Ishikawa (cell line): Measurements from ENCODE around the gene TBPL2.

Source experiments
- CEBPB ChIP-seq: IDR thresholded peaks from 2 replicates; pipeline ENCODE4 v1.6.1; 2012
- CREB1 ChIP-seq: IDR thresholded peaks from 2 replicates; pipeline ENCODE4 v1.6.1; 2012; ENCODE audit warnings: low read depth
- EGR1 ChIP-seq: IDR thresholded peaks from 2 replicates; pipeline ENCODE4 v1.6.1; 2012
- EP300 ChIP-seq: IDR thresholded peaks from 2 replicates; pipeline ENCODE4 v1.6.1; 2012; ENCODE audit warnings: borderline replicate concordance
- FOXM1 ChIP-seq: IDR thresholded peaks from 2 replicates; pipeline ENCODE4 v1.6.1; 2012; ENCODE audit warnings: low read depth, borderline replicate concordance
- MAX ChIP-seq: IDR thresholded peaks from 2 replicates; pipeline ENCODE4 v1.6.1; 2012
- NFIC ChIP-seq: IDR thresholded peaks from 2 replicates; pipeline ENCODE4 v1.6.1; 2012
- RAD21 ChIP-seq: IDR thresholded peaks from 2 replicates; pipeline ENCODE4 v1.6.1; 2012; ENCODE audit warnings: low read depth
- REST ChIP-seq: IDR thresholded peaks from 2 replicates; pipeline ENCODE4 v1.6.1; 2012; ENCODE audit warnings: low read depth, mild to moderate bottlenecking
- TAF1 ChIP-seq: IDR thresholded peaks from 2 replicates; pipeline ENCODE4 v1.6.1; 2012; ENCODE audit warnings: low read depth, mild to moderate bottlenecking
- TCF12 ChIP-seq: IDR thresholded peaks from 2 replicates; pipeline ENCODE4 v1.6.1; 2012; ENCODE audit warnings: low read depth
- TEAD4 ChIP-seq: IDR thresholded peaks from 2 replicates; pipeline ENCODE4 v1.6.1; 2012
- YY1 ChIP-seq: IDR thresholded peaks from 2 replicates; pipeline ENCODE4 v1.6.1; 2012; ENCODE audit warnings: low read depth
- ZBTB7A ChIP-seq: IDR thresholded peaks from 2 replicates; pipeline ENCODE4 v1.6.1; 2012; ENCODE audit warnings: low read depth
- TF ChIP-seq, protein P1 (sequence below): IDR thresholded peaks from 2 replicates; pipeline ENCODE4 v1.6.1; 2012

TBPL2 gene

GRCh38 chr14:55436931-55437330 is 3.5 kb downstream of the TBPL2 start:
- no peak for TF ChIP-seq REST
- TF ChIP-seq TAF1 = no peak
- TF ChIP-seq EGR1 = no peak
- no peak for TF ChIP-seq MAX
- no peak for TF ChIP-seq FOXM1
- TF ChIP-seq CEBPB = no peak
- TF ChIP-seq NFIC = no peak
- TF ChIP-seq TCF12 = no peak
- no peak for TF ChIP-seq CREB1
- no peak for TF ChIP-seq RAD21
- no peak for TF ChIP-seq EP300
- TF ChIP-seq YY1 = no peak
- TF ChIP-seq, protein P1, sequence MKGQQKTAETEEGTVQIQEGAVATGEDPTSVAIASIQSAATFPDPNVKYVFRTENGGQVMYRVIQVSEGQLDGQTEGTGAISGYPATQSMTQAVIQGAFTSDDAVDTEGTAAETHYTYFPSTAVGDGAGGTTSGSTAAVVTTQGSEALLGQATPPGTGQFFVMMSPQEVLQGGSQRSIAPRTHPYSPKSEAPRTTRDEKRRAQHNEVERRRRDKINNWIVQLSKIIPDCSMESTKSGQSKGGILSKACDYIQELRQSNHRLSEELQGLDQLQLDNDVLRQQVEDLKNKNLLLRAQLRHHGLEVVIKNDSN = no peak

GRCh38 chr14:55436519-55436918 is 3.9 kb downstream of the TBPL2 start:
- no peak for TF ChIP-seq NFIC
- TF ChIP-seq REST = no peak
- TF ChIP-seq, protein P1 = no peak
- TF ChIP-seq ZBTB7A = no peak
- no peak for TF ChIP-seq EGR1
- no peak for TF ChIP-seq TAF1
- no peak for TF ChIP-seq CEBPB
- TF ChIP-seq CREB1 = no peak
- TF ChIP-seq TCF12 = no peak
- no peak for TF ChIP-seq FOXM1
- TF ChIP-seq EP300 = no peak
- no peak for TF ChIP-seq RAD21
- TF ChIP-seq TEAD4 = no peak

DNA sequence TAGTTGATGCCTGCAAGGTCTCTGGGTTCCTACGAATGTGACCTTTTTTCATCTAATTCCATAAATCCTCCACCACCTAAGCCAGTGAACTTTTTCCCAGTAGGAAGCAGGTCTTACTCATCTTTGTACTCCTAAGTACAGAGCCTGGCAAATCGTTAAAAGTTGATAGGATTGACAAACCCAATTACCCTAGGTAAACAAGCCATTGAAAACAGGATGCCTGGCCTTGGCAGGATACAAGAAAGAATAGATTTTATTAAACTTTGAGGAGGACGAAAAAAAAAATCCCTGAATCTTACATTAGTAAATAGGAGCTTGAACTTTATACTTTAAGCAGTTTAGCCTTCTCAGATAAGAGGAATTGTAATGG is 5.6 kb downstream of the TBPL2 start:
- TF ChIP-seq FOXM1 = no peak

DNA sequence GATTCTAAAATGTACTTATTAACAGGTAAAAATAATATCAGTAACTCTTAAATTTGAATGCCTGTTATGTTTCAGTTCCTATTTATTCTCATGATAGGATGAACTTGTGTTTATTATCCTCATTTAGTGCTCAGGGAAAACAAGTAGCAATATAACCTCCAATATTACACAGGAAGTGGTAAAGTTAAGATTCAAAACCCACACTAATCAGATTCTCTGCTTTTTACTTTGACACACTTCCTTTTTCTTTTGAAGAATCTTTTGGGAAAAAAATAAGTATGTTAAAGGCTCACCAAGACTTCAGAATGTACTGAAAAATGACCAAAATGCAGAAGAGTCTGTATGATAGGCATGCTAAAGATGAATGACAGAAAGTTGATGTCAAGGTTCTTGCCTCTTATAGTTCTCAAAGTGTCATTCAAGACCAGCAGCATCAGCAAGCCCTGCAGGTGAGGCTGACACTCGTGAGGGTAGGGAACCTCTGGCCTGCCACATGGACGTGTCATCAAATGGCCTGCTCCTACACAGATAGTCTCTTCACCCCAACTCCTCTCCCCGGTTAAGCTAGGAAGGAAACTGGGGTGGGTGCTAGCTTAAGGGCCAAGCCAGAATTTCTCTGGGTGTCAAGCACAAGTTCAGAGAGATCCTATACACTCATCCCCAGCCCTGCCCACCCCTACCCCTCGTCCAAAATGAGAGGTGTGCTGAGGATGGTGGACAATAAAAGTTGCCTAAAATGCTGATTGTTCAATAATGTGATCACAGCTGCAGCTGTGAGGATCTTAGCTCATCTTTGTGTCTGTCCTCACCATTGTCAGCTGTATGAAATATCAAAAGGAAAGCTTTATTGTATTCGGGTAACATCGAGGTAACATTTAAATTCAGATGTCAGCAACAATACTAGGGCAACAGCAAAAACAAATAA is 6.3 kb downstream of the TBPL2 start:
- TF ChIP-seq RAD21 (no peak), ZBTB7A (no peak), NFIC (no peak), MAX (no peak), REST (no peak), TAF1 (no peak), YY1 (no peak)
- TF ChIP-seq, protein P1 = no peak
